Peyer's patch (tissue), 4 donors: ENCODE measurements around the gene CATSPERZ.
"Not testable (repeated sequence)": the region's sequence is repeated elsewhere in the genome, so short reads cannot be mapped to it uniquely, and the experiment has no call there.

ENCODE experiments used
- CTCF ChIP-seq, 6 experiments: fragments of 450-650 bp in 4 of 6; fragments of 200-600 bp in 2 of 6; sonication (generic) in 1 of 6; IDR thresholded peaks; one replicate each; pipeline ENCODE4 v1.5.1; 2017 to 2019; ENCODE audit warnings: antibody characterized with exemption in 6 of 6, mild to moderate bottlenecking in 3 of 6, moderate library complexity in 1 of 6
- POLR2A ChIP-seq, 2 donors: fragments of 450-650 bp; IDR thresholded peaks; one replicate each; pipeline ENCODE4 v1.5.1; 2017; ENCODE audit warnings: antibody characterized with exemption in 2 of 2, mild to moderate bottlenecking in 2 of 2, moderate library complexity in 2 of 2

GRCh38 chr11:64315667-64316526, 15.7 kb downstream of the CATSPERZ start:
- TF ChIP-seq CTCF, POLR2A (IDR thresholded peaks at IDR 0.05): not testable (repeated sequence)
